ENCODE data around the gene GUCD1.

DNA sequence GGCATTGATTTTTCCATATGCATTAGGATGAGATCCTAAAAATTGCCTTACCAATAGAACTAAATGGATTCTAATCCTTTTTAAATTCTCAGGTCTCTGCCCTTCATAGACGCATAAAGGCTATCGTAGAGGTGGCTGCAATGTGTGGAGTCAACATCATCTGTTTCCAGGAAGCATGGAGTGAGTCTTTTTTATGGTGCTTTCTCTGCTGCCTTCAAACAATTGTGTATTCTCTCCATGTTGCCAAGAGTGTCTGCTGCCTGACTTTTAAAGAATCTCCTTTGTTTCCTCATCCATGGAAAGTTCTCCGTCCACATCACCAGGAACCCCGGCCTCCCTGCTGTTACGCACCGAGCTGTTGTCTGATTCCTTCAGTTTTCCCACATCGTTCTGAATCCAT is 52.9 kb downstream of the GUCD1 start:
- TF ChIP-seq, protein P1, sequence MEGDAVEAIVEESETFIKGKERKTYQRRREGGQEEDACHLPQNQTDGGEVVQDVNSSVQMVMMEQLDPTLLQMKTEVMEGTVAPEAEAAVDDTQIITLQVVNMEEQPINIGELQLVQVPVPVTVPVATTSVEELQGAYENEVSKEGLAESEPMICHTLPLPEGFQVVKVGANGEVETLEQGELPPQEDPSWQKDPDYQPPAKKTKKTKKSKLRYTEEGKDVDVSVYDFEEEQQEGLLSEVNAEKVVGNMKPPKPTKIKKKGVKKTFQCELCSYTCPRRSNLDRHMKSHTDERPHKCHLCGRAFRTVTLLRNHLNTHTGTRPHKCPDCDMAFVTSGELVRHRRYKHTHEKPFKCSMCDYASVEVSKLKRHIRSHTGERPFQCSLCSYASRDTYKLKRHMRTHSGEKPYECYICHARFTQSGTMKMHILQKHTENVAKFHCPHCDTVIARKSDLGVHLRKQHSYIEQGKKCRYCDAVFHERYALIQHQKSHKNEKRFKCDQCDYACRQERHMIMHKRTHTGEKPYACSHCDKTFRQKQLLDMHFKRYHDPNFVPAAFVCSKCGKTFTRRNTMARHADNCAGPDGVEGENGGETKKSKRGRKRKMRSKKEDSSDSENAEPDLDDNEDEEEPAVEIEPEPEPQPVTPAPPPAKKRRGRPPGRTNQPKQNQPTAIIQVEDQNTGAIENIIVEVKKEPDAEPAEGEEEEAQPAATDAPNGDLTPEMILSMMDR (IDR thresholded peaks at IDR 0.05), result no peak
- TF ChIP-seq POLR2A (IDR thresholded peaks at IDR 0.05), result no peak
